IPS DF 4.7 (cell line): ENCODE data around the gene PTPRM.
A peak's percentile ranks its signal among the peaks of the same experiment; 100 is the strongest.
"Not testable (repeated sequence)": the region's sequence is repeated elsewhere in the genome, so short reads cannot be mapped to it uniquely, and the experiment has no call there.

Experiments
- DNase-seq: peaks from one replicate; pipeline ENCODE4 v3.0.0-alpha.2; 2013; ENCODE audit warnings: low spot score; ENCODE audit errors: extremely low read depth

Gene PTPRM

DNA sequence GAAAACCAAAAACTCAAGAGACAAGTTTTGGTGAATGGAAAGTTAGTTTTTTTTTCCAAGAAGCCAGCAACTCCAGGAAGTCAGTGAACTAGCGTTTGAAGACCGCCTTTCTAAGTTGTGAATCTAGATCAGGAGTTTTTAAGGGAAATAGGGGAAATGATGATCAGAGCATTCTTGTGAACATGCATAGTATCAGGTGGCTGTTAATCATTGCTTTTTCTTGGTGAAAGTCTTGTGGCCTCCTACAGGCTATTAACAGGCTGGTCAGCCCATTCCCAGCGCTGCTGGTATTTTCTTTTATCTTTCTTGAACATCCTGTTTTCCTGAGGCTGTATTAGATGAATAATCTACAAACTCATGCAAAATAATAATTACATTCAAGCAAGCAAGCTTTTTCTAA, 155.8 kb downstream of the PTPRM start:
- no peak for DNase-seq

GRCh38 chr18:7723558-7723957, 156.4 kb downstream of the PTPRM start:
- DNase-seq = no peak

DNA sequence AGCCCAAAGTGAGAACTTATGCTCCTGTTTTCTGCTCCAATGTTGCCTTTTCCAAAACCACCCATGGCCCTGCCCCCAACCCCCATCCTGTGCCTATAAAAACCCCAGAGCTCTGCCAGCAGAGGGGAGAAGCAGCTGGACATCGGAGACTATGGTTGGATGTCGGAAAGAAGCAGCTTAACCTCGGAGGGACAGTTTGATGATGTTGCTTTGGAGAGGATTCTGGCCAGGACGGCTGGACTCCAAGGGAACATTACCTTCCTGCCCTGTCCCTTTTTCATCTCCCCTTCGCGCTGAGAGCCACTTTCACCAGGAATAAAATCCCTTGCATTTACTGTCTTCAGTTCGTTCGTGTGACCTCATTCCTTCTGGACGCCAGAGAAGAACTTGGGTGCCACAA, 158.4 kb downstream of the PTPRM start:
- DNase-seq = no peak

DNA sequence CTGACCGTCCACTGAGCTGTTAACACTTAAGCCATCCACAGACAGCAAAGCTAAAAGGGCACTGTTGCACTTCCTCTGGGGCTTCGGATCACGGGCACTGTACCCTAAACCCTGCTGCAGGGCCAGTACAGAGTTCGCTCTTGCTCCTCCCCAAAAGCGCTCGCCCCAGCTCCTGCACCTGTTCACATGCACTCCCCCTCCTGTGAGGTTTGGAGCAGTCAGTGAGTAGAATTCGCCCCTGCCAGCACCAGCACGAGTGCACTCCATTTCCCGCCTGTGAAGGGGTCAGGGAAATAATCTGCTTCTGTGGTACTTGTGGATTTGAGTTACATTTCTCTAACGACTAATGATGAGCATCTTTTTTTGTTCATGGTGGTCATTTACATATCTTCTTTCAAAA, 158.8 kb downstream of the PTPRM start:
- no peak for DNase-seq

- no peak for DNase-seq
These were observed 159.4 kb downstream of the PTPRM start for GRCh38 chr18:7726522-7726921.

DNA sequence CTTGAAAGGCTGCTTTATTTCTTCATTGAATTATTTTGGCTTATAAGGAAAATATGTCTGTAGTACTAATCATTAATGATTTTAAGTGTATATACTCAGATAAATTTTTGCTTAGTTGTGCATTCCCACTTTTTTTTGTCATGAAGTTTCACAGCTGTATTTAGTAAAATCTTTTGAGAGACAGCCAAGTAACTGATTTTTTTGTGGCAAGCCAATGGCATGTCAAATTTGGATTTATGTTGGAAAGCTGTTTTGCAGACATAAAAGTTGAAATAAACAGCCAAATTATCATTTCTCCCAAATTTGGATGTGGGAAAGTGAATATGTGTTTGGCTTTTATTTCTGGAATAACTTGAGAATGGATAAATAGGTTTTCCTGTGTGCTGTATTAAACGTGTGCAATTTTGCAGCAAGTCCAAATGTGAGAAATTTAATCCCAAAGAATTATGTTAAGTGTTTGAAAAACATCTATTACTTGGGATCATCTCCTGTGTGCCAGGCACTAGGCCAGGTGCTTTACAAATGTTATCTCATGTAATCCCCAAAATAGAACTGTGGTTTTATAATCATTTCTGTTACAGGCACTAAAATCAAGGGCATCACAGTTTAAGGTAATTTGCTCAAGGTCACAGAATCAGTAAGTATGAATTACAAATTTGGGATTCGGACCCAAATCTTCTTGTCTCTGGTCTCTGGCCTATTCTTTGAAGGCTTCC, 160.4 kb downstream of the PTPRM start:
- no peak for DNase-seq

GRCh38 chr18:7728297-7728696, 161.2 kb downstream of the PTPRM start:
- peak; percentile 30 for DNase-seq

GRCh38 chr18:7729868-7730267, 162.8 kb downstream of the PTPRM start:
- no peak for DNase-seq

DNA sequence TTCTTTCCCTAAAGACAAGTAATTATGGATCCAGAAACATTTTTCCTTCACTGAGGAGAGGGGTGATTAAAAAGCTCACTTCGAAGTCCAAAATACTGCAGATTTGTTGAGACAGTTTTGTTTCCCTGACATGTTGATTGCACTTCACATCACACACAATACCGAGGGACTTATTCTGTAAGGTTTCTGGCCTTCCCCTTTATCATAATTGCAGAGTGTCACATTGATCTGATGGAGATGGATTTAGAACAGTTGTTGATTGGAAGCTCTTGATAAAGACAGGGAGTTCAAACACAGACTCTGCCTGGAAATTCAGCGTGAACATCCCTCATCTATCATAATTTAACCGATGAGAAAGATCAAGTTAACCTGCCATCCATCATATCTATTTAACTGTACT, 163.6 kb downstream of the PTPRM start:
- no peak for DNase-seq

GRCh38 chr18:7733642-7734041, 166.5 kb downstream of the PTPRM start:
- DNase-seq = no peak

DNA sequence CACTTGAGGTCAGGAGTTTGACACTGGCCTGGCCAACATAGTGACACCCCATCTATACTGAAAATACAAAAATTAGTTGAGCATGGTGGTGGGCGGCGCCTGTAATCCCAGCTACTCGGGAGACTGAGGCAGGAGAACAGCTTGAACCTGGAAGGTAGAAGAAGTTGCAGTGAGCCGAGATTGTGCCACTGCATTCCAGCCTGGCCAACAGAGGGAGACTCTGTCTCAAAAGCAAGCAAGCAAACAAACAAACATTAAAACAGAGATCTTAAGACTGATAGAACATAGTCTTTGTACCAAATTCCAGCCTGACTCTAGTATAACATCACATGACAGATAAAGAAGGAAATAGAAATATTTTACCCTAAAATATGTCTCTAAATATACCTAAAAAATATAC, 168.1 kb downstream of the PTPRM start:
- no peak for DNase-seq

GRCh38 chr18:7735626-7736175, 168.6 kb downstream of the PTPRM start:
- no peak for DNase-seq

- DNase-seq = not testable (repeated sequence)
These were observed 169.4 kb downstream of the PTPRM start for GRCh38 chr18:7736526-7736925.

DNA sequence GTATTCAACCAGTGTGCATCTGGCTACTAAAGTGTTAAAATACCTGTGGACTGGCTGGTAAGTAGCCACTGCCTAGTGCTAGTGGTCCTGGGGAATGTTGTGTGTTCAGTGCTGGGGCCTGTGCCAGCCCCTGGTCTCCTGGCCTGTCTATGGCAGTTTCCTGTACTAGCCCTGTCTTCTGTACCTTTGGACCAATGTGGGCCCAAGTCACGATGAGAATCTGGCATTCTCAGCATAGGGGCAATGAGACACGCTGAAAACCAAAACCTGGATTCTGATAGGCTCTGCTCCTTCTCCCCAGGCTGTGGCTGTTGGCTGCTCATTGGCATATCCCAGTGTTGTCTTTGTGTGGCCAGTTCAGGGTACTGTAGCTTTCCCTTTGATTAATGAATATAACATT, 170.4 kb downstream of the PTPRM start:
- DNase-seq = no peak

DNA sequence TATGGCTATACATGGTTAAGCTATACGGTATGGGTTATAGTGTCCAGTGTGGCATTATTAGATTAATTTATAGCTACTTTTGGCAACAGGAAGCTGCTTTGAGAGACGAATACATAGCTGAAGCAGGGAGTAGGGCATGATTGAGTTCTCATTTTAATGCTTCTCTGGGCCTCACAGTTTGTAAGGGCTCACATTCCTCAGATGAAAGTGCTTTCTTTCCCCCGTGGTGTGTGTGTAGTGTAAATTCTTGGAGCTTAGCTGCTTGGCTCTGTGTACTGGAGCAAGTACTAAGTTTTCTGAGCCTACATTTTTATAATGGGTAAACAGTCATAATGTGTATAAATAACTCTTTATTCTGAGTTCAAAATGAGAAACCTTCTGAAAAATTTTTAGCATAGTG, 173.7 kb downstream of the PTPRM start:
- no peak for DNase-seq

GRCh38 chr18:7741640-7742039, 174.5 kb downstream of the PTPRM start:
- DNase-seq = no peak

DNA sequence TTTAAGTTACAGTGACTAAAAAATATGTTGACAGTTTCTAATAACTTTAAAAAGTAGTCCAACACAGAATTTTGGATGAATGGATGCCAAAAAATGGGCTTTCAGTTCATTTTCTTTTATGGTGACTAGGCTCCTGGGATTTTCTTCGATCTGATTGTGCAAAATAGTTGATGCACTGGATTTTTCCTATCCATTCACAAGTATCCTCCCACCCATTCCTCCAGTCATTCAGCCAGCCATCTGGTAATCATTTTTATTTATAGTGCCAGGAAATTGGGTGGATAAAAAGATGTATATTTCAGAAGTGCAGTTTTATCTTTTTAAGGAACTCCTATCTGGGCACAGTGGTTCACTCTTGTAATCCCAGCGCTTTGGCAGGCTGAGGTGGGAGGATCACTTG, 175.1 kb downstream of the PTPRM start:
- DNase-seq = no peak

GRCh38 chr18:7743256-7743655, 176.1 kb downstream of the PTPRM start:
- no peak for DNase-seq

GRCh38 chr18:7746106-7746505, 179.0 kb downstream of the PTPRM start:
- DNase-seq = no peak

DNA sequence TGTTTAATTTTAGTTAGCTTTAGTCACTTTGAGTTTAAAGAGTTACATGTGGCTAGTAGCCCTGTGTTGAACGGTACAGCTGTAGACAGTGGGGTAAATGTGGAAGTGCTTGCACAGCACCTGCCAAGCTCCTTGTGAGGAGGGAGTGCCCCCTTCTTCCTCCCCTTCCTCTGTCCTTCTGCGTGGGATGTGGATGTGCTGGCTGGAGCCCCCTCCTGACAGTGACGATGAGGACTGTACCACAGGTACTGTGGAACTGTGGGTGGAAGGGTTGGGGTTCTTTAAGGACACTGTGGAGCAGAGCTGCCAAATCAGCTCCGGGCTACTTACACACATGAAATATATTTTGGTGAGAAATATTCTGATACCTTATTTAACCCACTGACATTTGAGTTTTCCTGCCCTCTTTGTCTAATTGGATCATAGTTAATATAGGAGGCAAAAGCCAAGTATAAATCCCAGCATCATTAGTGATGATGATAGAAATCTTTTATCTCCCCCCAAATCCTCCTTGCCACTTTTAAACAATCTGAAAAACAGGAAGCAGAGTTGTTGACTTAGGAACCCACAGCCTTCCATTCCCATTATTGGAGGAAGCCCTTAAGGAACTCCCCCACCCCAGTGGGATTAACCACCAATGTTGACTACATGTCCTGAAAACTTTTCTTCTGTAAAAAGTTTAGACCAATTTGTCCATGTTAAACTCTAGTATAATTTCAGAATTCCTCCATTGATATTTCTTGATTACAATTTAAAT, 181.3 kb downstream of the PTPRM start:
- no peak for DNase-seq

DNA sequence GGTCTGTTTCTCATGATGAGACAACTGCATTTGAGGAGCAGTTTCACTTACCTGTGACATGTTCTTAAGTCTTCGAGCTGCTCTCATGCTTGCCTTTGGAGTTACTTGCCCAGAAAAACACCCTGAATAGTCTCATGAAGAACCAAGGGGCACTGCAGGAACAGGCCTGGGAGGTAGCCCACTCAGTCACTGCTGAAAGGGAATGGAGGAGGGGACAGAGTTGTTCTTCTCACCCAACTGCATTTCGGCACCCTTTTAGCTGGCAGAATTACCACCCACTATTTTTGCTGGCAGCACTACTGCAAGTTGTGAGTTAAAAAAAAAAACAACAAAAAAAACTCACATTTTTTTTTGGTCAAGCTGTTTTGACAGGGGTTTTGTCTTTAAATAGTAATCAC, 181.9 kb downstream of the PTPRM start:
- no peak for DNase-seq

DNA sequence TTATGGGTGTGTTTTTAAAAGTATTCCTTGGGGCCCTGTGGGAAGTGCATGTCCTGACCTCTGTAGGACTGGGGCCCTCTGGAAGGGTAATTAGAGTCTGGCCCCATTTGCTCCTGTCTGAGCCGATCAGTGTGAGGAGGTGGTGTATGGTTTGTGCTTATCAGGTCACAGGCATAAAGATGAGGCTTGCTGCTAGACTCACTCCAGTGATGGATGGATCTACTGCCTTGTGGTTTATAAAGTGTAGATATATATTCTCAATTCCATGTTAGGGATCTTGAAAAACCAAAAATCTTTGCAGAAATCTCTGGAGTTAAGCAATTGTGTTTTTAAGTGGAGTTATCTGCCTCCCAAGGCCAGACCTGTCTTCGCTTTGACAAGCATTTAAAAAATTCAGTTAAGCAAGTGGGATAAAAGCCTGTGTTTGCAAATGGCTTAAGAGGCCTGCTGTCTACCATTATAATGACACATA, 182.4 kb downstream of the PTPRM start:
- no peak for DNase-seq
